HEK293 (cell line): ENCODE results near the gene CCDC142.
A peak's percentile ranks its signal among the peaks of the same experiment; 100 is the strongest.
"Not testable (repeated sequence)": the region's sequence is repeated elsewhere in the genome, so short reads cannot be mapped to it uniquely, and the experiment has no call there.

Source experiments
- CTCF ChIA-PET: fragments of 350-600 bp; formaldehyde crosslinking; extraction: SDS; loops from one replicate; lab custom pipeline; 2021; ENCODE audit warnings: antibody characterized with exemption; lab: Yijun Ruan, JAX
- POLR2A ChIA-PET: fragments of 300-600 bp; formaldehyde crosslinking; extraction: SDS; loops from one replicate; lab custom pipeline; 2020; ENCODE audit warnings: antibody characterized with exemption, inconsistent platforms; lab: Yijun Ruan, JAX
- H3K27ac ChIP-seq: fragments of 200-500 bp; sonication (Bioruptor generic); 2 replicates; pipeline ENCODE4 v1.5.1; 2014; ENCODE audit warnings: low read depth, low read length, control low read depth, inconsistent platforms; ENCODE audit errors: extremely low read depth
- H3K36me3 ChIP-seq, 2 experiments: fragments of 200-500 bp in 1 of 2; sonication (Bioruptor generic) in 1 of 2; 1 replicate in 1 of 2; 2 replicates in 1 of 2; pipeline ENCODE4 v1.5.1; 2014 to 2017; ENCODE audit warnings: inconsistent platforms in 2 of 2, low read length in 2 of 2; ENCODE audit not compliant: control insufficient read depth in 2 of 2, insufficient read depth in 1 of 2
- H3K4me1 ChIP-seq: fragments of 200-500 bp; sonication (Bioruptor generic); 2 replicates; pipeline ENCODE4 v1.5.1; 2014; ENCODE audit warnings: mild to moderate bottlenecking, low read length, inconsistent platforms; ENCODE audit not compliant: control insufficient read depth, insufficient read depth
- H3K4me3 ChIP-seq: 2 replicates; pipeline ENCODE4 v1.5.1; 2011; ENCODE audit warnings: low read depth, mild to moderate bottlenecking, control low read depth, low read length, moderate library complexity
- H3K9me3 ChIP-seq: fragments of 200-500 bp; sonication (Bioruptor generic); 2 replicates; pipeline ENCODE4 v1.5.1; 2014; ENCODE audit warnings: low read depth, low read length, inconsistent platforms; ENCODE audit not compliant: control insufficient read depth, insufficient read depth
- FEZF1 ChIP-seq: fragments of 450-650 bp; formaldehyde crosslinking; IDR thresholded peaks from 2 replicates; pipeline ENCODE4 v1.5.1; 2016; ENCODE audit warnings: missing biosample characterization, missing genetic modification characterization
- HOXD13 ChIP-seq: sonication (generic); formaldehyde crosslinking; IDR thresholded peaks from 2 replicates; pipeline ENCODE4 v1.8.0; 2022; ENCODE audit warnings: missing genetic modification reagents, borderline replicate concordance
- SCRT1 ChIP-seq: fragments of 450-650 bp; formaldehyde crosslinking; IDR thresholded peaks from 2 replicates; pipeline ENCODE4 v1.5.1; 2016; ENCODE audit warnings: missing biosample characterization, missing genetic modification characterization, borderline replicate concordance
- ZNF121 ChIP-seq: fragments of 450-650 bp; formaldehyde crosslinking; IDR thresholded peaks from 2 replicates; pipeline ENCODE4 v1.5.1; 2016; ENCODE audit warnings: missing biosample characterization, missing genetic modification characterization
- ZNF311 ChIP-seq: fragments of 450-650 bp; formaldehyde crosslinking; IDR thresholded peaks from 2 replicates; pipeline ENCODE4 v1.5.1; 2017; ENCODE audit warnings: missing biosample characterization, missing genetic modification characterization, borderline replicate concordance
- ZNF658 ChIP-seq: fragments of 450-650 bp; formaldehyde crosslinking; IDR thresholded peaks from 2 replicates; pipeline ENCODE4; 2016; ENCODE audit warnings: missing biosample characterization, missing genetic modification characterization
- ZNF664 ChIP-seq: fragments of 450-650 bp; formaldehyde crosslinking; IDR thresholded peaks from 2 replicates; pipeline ENCODE4 v1.5.1; 2016; ENCODE audit warnings: missing biosample characterization, missing genetic modification characterization
- ZNF701 ChIP-seq: fragments of 450-650 bp; formaldehyde crosslinking; IDR thresholded peaks from 2 replicates; pipeline ENCODE4 v1.5.1; 2016; ENCODE audit warnings: missing biosample characterization, missing genetic modification characterization
- ZSCAN30 ChIP-seq: fragments of 450-650 bp; IDR thresholded peaks from 2 replicates; pipeline ENCODE4 v1.5.1; 2018; ENCODE audit warnings: missing biosample characterization, mild to moderate bottlenecking, missing genetic modification characterization, moderate library complexity
- TF ChIP-seq, protein P1 (sequence below): fragments of 450-650 bp; formaldehyde crosslinking; IDR thresholded peaks from 2 replicates; pipeline ENCODE4 v1.5.1; 2016; ENCODE audit warnings: missing biosample characterization, missing genetic modification characterization
- TF ChIP-seq, protein P2 (sequence below): fragments of 450-650 bp; formaldehyde crosslinking; IDR thresholded peaks from 2 replicates; pipeline ENCODE4 v1.5.1; 2017; ENCODE audit warnings: missing biosample characterization, missing genetic modification characterization

Gene CCDC142

DNA sequence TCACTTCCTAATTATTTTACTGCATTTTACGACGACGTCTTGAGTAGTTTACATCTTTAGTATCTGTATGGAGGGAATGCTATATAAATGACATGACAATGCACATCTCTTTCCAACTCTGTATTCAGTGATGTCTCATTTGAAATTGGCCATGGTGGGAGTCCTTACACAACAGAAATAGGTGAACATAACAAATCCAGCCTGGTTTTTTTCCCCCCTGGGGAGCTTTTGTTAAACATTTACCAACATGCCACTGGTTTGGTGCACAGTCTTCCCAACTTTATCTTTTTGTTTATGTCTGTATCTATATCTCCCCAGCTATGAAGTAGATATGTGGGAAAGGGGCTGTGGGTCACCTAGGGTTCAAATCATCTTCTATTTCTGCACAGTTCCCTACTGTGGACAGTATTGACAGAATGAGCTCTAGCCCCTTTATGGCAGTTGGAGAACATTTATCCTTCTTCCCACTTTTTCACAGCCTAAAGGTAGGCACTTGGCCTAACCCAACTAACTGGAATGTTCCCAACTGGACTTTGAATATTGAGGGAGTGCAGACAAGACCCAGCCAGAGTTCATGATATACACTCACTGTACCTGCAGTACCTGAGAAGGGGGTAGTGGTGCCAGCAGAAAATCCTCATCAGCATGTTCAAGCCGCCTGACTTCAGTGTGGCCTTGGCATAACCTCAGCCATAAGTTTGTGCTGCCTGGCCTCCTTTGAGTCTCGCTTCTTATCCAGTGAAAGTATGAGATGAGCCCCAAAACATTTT, 35.4 kb downstream of the CCDC142 start:
- H3K4me1 ChIP-seq, result peaks cover 7% of the 10 kb centered on the region
- POLR2A ChIA-PET, result no interaction called here
- TF ChIP-seq ZNF701 (tag by site-specific recombination), result no peak
- no peak for TF ChIP-seq SCRT1 (tag by site-specific recombination)
- TF ChIP-seq ZNF311, result no peak
- TF ChIP-seq, protein P1, sequence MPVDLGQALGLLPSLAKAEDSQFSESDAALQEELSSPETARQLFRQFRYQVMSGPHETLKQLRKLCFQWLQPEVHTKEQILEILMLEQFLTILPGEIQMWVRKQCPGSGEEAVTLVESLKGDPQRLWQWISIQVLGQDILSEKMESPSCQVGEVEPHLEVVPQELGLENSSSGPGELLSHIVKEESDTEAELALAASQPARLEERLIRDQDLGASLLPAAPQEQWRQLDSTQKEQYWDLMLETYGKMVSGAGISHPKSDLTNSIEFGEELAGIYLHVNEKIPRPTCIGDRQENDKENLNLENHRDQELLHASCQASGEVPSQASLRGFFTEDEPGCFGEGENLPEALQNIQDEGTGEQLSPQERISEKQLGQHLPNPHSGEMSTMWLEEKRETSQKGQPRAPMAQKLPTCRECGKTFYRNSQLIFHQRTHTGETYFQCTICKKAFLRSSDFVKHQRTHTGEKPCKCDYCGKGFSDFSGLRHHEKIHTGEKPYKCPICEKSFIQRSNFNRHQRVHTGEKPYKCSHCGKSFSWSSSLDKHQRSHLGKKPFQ, result no peak
- no peak for TF ChIP-seq HOXD13 (CRISPR knock-in tag)

DNA sequence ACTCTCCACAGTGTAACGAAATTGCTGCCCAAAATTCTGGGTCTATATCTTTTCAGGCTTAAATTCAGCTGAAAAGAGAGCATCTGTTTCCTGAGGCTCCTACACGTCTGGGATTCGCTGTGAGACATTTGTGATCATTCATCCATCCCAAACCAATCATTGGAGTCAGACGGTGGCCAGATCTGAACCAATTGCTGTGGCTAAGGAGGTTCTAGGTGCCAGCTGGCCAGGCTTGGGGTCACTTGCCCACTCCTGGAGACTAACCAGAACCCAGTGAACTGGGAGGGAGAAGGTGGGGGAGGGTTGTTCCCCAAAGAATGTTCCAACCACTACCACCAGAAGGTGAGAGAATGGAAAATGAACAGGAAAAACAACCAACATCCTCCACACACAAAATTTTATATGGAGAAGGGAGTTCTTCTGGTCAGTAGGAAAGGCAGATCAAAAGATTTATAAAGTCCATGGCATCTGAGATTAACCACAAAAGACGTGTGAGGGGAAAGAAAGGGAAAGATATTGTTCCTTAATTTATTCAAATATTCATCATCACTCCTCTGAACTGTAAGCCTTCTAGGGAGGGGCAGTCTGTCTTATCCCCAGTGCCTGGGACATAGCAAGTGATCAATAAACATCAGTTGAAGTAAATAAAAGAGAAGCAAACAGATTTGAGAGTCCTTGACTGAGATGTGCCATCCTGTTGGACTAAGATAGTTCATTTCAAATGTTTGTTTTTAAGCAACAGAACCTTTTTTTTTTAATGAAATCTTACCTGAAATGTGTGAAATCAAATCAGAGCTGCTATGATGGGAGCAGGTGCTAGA, 38.1 kb downstream of the CCDC142 start:
- Histone ChIP-seq H3K4me3 (no peak overlapping the region; the same call in 1 of the 2 replicates), H3K36me3 (peaks cover 0 to 2% of the 10 kb centered on the region in 2 experiments; a peak in 1 of 3 replicates)
- CTCF ChIA-PET, result interaction anchor here (0.6 kb wide), 2 partner anchors 13 to 669 kb away, joined by 3 read pairs; no protein-coding TSS in a partner anchor

More for the DNA sequence above, 35.4 kb downstream of the CCDC142 start:
- CTCF ChIA-PET, result interaction anchor here (0.7 kb wide), 1 partner anchor 620 kb away, joined by 3 read pairs; no protein-coding TSS in a partner anchor
- H3K4me3 ChIP-seq, result no peak overlapping the region
- H3K27ac ChIP-seq, result no peak overlapping the region
- H3K36me3 ChIP-seq, result no peaks in the 10 kb centered on the region
- no peaks in the 10 kb centered on the region for H3K9me3 ChIP-seq

DNA sequence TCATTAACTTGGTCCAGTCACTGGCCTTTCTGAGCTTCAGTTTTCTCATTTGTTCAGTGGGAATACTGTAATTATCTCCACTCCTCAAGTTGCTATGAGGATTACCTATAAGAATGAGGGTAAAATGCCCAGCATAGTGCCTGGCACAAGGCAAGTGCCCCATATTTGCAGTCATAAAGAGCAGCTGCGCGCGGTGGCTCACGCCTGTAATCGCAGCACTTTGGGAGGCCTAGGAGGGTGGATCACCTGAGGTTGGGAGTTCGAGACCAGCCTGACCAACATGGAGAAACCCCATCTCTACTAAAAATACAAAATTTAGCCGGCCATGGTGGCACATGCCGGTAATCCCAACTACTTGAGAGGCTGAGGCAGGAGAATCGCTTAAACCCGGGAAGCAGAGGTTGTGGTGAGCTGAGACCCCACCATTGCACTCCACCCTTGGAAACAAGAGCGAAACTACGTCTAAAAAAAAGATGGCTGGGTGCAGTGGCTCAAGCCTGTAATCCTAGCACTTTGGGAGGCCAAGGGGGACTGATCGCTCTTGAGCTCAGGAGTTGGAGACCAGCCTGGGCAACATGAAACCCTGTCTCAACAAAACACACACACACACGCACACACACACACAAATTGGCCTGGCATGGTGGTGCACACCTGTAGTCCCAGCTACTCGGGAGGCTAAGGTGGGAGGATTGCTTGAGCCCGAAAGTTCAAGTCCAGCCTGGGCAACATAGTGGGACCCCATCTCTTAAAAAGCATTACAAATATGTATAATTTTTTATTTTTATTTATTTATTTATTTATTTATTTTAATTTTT, 40.1 kb downstream of the CCDC142 start:
- H3K27ac ChIP-seq, result peak overlapping the region; percentile 68; the same call in 1 of the 2 replicates
- H3K9me3 ChIP-seq, H3K4me1 ChIP-seq: not testable (repeated sequence)
- H3K36me3 ChIP-seq, result peaks cover 0 to 23% of the 10 kb centered on the region in 2 experiments; a peak in 1 of 3 replicates
- peak overlapping the region; percentile 56 for H3K4me3 ChIP-seq
- POLR2A ChIA-PET, result interaction anchor here (0.6 to 1.7 kb wide), 3 partner anchors 10 to 15 kb away, joined by 3 to 7 read pairs (median 4); partner anchors contain the start of gene INO80B
- CTCF ChIA-PET, result interaction anchor here (0.7 to 1.1 kb wide), 4 partner anchors 12 to 157 kb away, joined by 3 to 4 read pairs (median 3); no protein-coding TSS in a partner anchor
- TF ChIP-seq, protein P2, sequence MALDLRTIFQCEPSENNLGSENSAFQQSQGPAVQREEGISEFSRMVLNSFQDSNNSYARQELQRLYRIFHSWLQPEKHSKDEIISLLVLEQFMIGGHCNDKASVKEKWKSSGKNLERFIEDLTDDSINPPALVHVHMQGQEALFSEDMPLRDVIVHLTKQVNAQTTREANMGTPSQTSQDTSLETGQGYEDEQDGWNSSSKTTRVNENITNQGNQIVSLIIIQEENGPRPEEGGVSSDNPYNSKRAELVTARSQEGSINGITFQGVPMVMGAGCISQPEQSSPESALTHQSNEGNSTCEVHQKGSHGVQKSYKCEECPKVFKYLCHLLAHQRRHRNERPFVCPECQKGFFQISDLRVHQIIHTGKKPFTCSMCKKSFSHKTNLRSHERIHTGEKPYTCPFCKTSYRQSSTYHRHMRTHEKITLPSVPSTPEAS, result peak; percentile 61
- peak; percentile 62 for TF ChIP-seq ZNF121

More for the DNA sequence above, 38.1 kb downstream of the CCDC142 start:
- no peaks in the 10 kb centered on the region for H3K9me3 ChIP-seq
- H3K27ac ChIP-seq, result no peak overlapping the region
- TF ChIP-seq ZNF664, result 0 out of 2 replicates have a peak, but pooled peaks have one; percentile 9
- TF ChIP-seq ZNF658 (tag by site-specific recombination), result no peak
- TF ChIP-seq ZSCAN30 (tag by site-specific recombination), result no peak
- peak; percentile 27; the same call in 1 of the 2 replicates for TF ChIP-seq FEZF1 (tag by site-specific recombination)
- POLR2A ChIA-PET, result interaction anchor here (0.8 kb wide), 1 partner anchor 13 kb away, joined by 4 read pairs; the partner anchor contains the start of gene WBP1
- H3K4me1 ChIP-seq, result peaks cover 7% of the 10 kb centered on the region
